Suppressor macrophage (primary cell): ENCODE results near the gene MKNK2.
"Not testable (repeated sequence)": the region's sequence is repeated elsewhere in the genome, so short reads cannot be mapped to it uniquely, and the experiment has no call there.

Experiments
- DNase-seq, 4 experiments: peaks; one replicate each; pipeline ENCODE4 v3.0.0-alpha.2; 2020 to 2022

The MKNK2 gene

DNA sequence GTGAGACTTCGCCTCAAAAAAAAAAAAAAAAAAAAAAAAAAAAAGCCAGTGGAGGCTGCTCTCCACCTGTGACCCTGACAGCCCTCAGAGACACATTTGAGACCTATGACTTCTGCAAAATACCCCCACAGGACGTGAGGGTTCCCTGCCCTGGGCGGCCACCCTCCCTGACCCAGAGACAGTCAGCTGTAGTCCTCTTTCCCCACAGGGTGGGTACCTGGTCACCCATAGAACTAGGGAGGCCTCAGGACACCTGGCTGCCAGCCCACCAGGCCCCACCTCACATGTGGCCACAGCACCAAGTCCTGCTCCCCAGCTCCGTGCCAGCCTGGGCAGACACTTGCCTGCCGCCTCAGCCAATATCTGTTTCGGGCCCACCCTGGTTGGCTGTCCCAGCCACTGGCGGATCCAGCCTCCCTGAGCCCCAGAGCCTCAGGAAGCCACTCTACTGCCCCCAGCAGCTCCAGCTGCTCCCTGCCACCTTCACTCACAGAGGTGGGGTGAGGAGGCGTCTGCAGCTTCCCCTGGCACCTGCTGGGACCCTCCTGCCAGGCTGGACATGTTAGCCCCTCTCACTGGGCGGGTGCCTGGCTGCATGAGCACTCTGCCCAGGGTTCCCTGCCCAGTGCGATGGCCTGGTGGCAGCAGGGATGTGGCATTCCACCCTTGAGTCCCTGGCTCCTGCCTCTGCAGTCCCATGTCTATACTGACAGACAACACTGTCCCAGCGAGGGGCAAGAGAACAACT, 6.9 kb downstream of the MKNK2 start:
- no peak for DNase-seq

DNA sequence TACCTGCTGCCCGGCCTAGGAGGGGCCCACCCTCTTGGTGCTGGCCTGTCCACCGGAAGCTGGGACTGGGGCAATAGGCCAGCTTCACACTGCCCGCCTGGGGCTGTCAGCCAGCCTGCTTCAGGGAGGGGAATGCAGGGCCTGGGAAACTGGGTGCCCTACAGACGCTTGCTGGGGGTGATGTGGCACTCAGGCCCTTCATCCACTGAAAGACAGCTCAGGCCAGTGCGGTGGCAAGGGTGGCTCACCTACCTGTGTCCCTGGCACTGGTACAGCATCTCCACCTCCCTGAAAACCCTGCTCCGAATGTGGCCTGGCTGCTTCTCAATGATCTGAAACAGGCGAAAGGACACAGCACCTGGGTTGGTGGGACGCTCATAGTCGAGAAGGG, 7.8 kb downstream of the MKNK2 start:
- no peak for DNase-seq

DNA sequence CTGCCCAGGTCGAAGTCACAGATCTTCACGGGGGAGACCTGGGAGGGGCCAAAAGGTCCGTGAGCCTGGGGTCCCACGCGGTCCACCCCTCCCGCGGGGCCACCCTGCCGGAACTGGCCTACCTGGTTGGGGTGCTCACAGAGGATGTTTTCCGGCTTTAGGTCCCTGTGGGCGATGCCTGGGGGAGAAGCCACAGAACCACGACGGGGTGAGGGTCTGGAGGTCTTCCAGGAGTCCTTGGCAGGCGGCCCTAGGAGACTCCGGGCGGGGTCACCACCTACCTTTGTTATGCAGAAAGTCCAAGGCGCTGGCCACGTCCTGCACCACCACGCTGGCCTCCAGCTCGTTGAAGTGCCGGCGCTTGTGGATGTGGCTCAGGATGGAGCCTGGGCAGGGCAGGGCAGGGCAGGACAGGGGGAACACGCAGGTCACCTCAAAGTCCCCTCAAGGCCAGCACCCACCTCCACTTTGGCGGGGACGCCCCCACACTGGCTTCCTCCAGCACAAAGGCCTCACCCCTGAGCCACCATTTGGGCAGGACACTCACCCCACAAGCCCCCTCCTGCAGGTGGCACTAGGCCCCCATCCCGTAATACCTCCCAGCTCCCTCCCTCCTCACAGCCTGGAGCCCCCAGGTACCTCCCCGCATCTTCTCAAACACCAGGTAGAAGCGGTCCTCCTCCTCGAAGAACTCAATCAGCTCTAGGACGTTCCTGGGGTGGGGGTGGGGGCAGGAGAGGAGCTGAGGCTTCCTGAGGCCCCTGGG, 8.4 kb downstream of the MKNK2 start:
- DNase-seq: no peak

DNA sequence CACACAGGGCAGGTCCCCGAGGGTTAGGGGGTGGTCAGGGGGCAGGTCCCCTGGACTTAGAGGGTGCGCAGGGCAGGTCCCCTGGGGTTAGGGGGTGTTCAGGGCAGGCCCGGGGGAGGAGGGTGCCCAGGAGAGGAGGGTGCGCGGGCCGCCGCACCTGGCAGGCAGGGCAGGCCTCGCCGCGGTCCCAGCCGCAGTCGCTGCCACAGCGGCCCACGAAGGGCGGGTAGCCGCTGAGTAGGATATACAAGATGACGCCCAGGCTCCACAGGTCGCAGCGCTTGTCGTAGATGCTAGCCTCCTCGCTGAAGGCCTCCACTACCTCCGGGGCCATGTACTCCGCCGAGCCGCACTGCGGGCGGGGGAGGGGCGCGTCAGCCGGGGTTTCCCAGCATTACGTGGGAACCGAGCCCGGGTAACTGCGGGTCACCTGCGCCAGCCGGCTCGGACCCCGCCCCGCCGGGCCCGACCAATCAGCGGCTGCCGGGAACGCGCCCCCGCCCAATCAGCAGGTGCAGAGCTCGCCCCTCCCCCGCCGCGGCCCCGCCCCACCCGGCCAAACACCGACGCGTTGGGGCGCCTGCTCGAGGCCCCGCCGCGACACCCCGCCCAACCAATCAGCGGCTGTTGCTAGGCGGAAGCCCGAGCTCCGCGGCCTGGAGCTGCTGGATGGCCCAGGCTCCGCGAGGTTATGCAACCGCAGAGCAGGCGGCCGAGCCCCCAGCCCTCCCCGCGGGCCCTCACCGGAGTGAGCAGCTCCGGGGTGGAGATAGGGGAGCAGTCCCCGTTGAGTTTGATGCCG, 9.2 kb downstream of the MKNK2 start:
- DNase-seq: peak; percentile 98 to 99 (median 98)

DNA sequence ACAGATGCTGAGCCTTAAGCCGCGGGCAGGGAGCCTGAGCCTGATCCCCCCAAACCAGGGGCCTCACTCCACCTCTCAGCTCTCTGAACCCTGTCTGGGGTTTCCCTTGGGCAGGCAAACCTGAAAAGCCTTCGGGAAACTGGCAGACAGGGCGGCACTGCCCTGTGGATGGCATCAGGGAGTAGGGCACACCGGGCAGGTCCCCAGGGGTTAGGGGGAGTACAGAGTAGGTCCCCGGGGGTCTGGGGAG, 9.7 kb downstream of the MKNK2 start:
- DNase-seq: no peak

DNA sequence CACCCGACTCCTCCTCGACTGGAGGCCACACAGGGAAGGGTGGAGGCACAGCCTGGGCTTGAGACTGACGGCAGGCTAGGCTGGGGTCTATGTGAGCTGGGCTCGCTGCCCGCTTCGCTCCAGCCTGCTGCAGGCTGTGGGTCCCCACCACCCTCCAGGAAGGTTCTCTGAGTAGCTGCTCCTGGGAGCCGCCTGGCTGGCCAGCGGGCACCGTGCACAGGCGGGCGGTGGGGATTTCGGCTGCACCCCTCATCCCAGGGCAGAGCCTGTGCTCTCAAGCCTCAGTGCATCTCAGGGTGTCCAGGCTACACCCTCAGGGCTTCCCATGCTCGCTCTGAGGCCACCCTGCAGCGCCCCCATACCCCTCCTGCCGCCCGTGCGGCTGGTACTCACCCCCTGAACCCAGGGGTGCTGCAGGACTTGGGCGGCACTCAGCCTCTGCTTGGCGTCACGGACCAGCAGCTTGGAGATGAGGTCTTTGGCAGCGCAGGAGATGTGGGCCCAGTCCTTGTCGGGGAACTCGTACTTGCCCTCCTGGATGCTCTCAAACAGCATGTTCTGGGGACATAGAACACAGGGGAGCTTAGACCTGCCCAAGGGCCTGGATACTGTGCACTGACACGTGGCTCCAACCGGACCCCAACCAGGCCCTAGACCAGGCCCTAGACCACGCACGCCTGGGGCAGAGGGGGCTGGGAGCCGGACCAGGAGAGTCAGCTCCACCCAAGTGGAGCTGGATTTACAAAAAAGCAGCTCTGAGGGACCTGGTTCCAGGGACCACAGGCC, 10.2 kb downstream of the MKNK2 start:
- DNase-seq: no peak

DNA sequence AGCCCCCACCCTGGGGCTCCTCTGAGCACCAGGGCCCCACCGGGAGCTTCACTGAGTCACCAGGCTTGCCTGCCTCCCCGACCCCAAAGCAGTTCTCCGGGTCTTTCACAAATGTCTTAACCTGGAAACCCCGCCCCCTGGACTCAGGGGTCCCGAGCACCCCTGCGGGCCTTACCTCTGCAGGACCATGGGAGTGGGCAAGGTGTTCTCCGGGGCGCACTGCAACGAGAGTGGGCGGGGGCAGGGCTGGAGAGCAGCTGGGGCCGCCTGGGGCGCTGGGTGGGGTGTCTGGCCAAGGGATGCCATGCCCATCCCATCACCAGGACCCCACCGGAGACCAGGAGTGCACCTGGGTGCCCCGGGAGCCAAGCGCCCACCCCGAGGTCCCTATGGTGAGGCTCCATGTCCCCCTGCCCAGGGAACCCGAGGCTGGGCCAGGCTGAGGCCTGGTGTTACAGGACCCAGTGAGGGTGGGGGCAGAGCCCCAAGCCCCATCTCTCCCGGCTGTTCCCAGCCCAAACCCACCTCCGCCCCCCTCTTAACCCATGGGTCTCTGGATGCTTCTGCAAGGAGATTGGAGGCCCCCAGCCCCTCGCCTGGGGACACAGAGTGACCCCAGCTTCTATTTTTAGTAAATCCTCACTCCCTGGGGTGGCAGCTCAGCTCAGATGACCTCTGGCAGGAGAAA, 10.9 kb downstream of the MKNK2 start:
- no peak for DNase-seq

DNA sequence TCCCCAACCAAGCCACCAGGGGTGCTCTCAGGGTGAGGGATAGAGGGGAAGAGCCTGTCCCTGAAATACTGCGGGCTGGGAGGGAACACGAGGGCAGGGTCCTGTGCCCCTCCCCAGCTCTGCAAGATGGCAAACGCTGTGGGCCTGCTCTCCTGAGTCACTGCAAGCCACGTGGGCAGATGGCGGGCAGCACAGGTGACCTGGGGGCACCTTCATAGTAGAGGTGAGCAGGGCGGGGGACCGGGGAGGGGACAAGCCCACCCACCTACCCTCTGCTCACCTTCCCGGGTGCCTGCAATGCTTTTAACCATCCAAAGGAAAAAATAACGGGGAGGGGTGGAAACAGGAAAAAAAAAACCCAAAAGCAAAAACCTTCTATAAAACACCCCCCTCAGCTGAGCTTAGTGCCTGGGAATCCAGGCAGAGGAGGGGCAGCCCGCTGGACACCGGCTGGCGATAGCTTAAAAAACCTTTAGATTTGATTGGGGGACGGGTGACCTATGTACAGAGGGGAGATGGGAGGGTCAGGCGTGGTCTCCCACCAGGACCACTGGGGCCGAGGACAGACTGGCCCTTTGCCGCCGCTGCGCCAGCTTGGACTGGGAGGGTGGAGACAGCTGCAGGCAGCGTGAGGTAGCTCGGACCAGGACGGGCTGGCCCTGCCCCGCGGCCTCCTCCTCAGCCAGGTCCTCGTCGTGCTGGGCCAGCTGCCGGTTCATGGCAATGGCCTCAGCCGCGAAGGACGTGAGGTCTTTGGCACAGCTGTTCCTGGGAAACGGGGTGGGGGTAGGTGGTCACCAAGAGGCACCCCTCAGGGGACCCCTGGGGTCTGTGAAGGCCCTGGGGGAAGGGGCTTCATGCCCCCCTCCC, 11.7 kb downstream of the MKNK2 start:
- DNase-seq: no peak

DNA sequence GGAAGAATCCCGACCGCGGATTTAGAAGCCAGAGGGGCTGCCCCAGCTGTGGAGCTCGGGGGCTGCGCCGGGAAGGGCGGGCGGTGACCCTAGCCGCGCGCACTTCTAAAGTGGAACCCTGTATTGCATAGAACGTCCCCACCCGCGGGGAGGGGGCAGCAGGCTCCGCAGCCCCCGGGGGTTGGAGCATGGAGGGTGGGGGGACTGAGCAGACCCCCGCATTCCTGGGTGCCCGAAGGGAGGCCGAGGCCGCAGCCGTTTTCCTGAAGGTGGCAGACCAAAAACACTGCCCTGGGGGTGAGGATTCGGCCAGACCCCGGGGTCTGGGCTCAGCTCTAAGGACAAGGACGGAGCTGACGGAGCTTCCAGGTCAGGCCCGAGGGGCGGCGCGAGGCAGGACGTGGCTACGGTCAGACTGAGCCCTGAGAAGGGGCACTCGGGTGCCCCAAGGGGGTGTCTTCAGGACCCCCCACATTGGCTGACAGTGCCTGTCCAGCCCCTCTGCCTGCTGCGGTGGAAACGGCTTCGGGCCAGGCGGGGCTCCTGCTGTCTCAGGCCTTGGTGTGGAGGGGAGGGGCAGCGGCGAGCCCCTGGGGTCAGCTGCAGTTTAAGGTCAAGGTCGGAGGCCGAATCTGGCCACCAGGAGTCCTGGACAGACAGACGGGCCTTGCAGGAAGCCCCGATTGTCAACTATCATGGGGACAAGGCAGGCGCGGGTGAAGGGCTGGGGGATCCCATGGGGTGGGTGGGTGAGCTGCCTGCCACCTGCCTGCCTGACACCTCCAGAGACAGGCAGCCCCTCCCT, 12.6 kb downstream of the MKNK2 start:
- DNase-seq: no peak

DNA sequence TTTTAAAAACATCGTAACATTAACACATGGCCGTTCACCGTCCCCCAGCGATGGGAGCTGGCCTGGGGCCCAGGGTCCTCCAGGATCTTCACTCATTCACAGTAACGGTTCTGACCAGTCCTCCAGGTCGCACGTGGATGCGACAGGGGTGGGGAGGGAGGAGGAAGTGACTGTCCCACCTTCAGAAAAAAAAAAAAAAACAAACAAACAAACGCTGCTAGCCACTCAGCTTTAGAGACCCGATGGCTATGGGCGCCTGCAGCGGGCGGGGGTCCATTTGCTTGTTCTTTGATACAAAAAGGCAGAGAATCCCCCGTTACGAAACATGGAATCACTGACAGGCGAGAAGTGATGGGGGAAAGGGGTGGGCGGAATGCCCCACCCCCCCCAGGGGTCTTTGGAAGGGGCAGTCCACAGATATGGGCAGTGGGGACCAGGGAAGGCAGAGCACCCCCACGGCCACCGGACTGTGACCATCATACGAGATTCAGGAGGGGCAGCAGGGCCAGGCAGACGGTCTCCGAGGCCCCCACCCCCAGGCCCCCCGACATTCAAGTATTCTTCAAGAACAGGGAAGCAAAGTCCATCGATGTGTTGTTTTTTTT, 13.3 kb downstream of the MKNK2 start:
- DNase-seq: no peak

DNA sequence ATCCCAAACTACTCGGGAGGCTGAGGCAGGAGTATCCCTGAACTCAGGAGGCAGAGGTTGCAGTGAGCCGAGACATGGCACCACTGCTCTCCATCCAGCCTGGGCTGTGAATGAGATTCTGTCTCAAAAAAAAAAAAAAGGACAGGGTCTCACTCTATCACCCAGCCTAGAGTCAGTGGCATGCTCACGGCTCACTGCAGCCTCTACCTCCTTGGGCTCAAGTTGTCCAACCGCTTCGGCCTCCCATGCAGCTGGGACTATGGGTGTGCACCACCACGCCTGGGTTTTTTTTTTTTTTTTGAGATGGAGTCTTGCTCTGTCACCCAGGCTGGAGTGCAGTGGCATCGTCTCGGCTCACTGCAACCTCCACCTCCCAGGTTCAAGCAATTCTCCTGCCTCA, 14.6 kb downstream of the MKNK2 start:
- no peak for DNase-seq

DNA sequence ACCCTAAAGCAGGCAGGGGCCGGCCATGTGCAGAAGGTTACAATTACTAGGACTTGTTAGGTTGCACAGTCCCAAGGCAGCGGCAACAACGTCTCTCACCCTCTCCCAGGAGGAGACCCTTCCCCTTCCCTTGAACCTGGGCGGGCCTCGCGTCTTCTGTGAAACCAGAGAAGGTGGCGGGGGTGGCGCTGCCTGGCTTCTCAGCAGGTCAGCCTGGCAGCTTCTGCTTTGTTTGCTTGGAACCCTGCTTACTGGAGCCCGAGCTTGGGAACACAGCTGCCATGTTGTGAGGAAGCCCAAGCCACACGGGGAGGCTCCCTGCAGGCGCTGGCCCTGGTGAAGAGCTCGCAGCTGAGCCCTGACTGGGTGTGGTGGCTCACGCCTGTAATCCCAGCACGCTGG, 15.5 kb downstream of the MKNK2 start:
- no peak for DNase-seq

DNA sequence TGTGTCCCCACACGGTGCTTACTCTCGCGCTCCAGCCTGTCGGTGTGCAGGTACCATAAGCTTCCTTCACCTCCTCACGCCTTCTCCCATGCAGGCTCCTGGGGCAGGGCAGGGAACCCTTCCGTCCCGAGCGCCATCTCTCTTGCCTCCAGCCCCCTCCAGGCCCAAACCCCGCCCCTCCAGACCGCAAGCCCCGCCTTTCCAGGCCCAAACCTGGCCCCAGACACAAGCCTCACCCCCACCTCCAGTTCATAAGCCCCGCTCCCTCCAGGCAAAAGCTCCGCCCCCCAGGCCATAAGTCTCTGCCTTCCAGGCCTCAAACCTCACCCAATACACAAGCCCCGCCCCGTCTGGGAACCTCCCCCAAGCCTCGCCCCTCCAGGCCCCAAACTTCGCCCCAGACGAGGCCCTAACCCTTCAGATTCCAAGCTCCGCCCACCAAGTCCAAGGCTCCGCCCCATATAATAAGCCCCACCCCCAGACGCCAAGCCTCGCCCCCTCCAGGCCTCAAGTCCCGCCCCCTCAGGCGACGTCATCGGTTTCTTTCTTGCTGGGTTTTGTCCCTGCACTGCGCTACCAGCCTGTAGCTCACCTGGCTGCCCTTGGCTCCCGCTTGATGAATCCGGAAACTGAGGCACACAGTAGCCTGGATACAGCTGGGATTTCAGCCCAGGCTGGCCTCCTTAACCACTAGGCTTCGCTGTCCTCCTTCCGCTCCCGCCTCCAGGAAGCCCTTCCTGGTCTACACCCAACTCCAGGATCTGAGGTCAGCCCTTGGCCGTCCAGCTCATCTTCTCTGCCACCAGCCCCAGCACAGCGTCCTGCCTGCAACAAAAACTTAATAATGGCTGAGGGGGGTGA, 16.1 kb downstream of the MKNK2 start:
- DNase-seq: peak; percentile 49 to 63 (median 57)

DNA sequence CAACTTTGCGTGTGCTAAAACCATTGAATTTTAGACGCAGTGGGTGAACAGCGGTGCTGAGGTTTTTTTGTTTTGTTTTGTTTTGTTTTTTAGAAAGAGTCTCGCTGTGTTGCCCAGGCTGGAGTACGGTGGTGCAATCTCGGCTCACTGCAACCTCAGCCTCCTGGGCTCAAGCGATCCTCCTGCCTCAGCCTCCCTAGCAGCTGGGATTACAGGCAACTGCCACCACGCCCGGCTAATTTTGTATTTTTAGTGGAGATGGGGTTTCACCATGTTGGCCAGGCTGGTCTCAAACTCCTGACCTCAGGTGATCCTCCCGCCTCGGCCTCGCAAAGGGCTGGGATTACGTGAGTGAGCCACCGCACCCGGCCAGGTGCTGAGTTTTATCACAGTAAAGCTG, 16.8 kb downstream of the MKNK2 start:
- not testable (repeated sequence) for DNase-seq

DNA sequence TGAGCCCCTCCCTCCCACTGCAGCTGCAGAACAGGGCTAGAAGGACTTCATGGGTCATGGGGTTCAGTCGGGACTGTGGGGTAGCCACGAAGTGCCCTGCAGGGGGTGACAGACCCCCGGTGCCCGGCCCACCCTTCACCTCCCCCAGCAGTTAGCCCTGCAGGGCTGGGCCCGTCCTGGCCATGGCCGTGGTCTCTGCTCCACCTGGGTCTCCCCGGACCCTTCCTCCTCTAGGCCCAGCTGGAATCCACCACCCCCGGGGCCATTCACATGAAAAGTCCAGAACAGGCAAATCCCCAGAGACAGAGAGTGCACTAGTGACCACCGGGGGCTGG, 17.3 kb downstream of the MKNK2 start:
- DNase-seq: no peak

DNA sequence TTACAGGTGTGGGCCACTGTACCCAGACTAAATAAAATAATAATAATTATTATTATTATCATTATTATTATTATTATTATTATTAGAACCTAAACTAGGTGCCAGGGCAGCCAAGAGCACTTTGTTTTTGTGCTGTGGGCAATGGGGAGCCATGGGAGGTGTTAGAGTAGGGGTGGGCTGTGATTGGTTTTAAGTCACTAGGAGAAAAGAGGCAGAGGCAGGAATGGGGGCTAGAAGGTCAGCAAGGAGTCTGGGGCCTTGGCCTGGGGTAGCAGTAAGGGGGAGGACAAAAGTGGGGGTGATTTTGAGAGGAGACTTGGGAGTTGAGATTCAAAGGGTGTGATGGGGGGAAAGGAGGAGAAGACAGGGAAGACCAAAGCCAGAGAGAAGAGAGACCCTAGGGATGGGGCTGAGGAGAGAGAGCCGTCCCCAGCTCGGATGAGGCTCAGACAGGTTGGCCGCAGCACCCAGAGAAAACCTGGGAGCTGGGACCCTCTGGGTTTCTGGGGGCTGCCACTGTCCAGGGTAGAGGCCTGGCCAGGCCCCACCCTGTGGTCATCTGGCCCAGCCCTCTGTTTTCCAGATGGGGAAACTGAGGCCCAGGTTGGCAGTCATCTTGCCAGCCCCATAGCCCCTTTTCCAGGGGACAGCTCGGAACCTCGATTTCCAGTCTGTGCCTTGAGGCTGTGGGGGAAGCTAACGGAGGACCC, 17.8 kb downstream of the MKNK2 start:
- DNase-seq: no peak

DNA sequence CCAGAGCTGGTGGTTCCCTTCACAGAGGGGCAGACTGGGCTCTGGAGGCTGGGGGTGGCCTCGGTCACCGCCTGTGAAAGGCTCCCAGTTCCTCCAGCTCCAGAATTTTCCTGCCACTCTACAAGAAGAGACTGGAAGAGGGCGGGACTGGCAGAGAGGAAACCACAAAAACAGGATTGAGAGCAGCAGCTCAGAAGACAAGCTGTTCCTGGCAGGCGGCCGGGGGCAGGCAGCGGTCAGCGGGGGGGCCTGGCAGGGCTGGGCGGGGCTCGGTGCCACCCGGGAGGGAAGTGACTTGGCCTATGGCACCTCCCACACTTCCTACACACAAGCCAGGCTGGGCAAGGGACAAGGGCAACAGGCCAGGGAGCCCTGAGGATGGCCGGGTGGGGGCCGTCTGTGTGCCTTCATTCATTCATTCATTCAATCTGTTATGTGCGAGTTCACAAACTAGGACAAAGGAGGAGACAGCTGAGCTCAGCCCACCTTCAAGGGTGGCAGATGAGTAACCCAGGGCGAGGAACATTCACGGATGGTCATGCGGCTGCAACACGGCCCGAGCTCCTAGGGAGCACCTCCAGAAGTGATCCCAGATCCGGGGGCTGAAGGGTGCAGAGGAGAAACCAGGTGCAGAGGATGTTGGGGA, 18.6 kb downstream of the MKNK2 start:
- DNase-seq: peak; percentile 91 to 96 (median 95)

DNA sequence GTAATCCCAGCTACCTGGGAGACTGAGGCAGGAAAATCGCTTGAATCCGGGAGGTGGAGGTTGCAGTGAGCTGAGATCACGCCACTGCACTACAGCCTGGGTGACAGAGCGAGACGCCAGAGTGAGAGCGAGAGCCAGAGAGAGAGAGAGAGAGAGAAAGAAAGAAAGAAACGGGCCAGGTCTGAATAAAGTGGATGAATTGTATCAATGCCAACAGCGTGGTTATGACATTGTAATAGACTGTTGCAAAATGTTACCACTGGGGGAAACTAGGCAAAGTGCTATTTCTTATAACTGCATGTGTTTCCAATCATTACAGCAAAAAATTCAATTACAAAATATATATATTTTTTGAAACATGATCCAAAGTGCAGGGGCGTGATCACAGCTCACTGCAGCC, 23.7 kb downstream of the MKNK2 start:
- DNase-seq: peak in 2 of 4 experiments; percentile 33 to 39
